NCI-H2171 (cell line): Measurements from ENCODE around the gene ZNF451.

Source experiments
- DNase-seq: peaks from one replicate; lab custom pipeline; 2025; lab: John Stamatoyannopoulos, UW

ZNF451 gene

GRCh38 chr6:57147955-57148858 is 58.2 kb downstream of the ZNF451 start:
- DNase-seq: no peak

GRCh38 chr6:57158658-57159057 is 68.7 kb downstream of the ZNF451 start:
- no peak for DNase-seq

DNA sequence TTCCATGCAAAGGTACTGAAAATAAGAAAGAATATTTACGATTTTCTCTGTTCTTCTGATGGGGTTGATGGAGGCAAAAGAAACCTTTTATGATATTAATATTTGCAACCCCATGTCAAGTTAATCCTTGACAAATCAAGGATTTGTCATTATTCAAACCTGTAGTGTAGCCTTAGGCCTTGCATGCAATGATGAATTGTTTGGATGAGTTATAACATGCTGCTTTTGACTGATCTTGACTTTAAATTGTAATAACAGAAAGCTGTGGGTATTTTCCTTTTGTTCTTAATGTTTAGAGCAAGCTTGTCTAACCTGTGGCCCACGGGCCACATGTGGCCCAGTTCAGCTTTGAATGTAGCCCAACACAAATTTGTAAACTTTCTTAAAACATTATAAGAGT is 69.1 kb downstream of the ZNF451 start:
- DNase-seq: no peak

DNA sequence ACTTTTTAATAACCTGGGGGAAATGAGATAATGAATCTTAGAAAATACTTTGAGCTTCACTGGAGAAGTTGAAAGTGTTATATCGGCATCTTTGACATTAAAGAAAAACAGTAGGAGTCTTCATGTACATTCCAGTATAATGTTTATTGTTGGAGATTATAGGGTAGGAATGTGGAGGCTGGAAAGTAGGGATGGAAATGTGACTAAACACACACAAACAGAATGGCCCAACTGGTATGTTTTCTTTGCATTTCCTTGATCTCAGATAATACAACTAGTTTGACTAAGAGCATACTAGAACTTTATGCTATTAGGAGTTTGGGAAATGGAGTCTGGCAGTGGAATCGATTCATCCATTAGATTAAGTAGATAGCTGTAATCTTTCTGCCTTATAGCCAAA is 72.0 kb downstream of the ZNF451 start:
- DNase-seq: no peak

- DNase-seq: no peak
Measured at GRCh38 chr6:57162516-57162915, 72.5 kb downstream of the ZNF451 start.

DNA sequence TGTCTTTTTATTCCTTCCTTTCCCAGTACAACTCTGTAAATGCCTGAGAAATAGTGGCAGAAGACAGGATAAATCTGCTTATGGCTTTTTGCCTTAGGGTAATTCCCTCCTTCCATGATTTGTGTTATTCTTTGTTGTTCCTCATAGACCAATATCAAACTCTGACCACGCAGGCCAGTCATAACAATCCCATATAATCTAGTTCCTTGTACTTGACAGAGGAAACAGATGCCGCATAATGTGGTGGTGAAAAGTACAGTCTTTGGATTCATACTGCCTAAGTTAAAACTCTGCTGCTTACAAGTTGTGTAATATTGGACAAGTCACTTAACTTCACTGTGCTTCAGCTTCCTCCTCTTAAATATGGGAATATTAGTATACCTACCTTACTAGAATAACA is 74.0 kb downstream of the ZNF451 start:
- DNase-seq: no peak

DNA sequence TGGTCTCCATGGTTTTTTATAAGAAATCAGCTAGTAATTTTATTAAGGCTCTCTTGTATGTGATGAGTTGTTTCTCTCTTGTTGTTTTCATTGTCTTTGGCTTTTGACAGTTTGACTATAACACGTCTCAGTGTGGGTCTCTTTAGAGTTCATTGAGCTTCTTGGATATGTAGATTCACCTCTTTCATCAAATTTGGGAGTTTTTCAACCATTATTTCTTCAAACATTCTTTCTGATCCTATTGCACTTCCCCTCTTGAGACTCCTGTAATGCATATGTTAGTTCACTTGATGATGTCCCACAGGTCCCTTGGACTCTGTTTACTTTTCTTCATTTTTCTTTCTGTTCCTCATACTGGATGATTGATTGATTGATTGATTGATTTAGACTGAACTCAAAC is 75.1 kb downstream of the ZNF451 start:
- no peak for DNase-seq

- DNase-seq: peak; percentile 63
Measured at GRCh38 chr6:57172136-57173055, 82.4 kb downstream of the ZNF451 start, which contains the start of gene BAG2. BAG2 (plus strand) TSS chr6:57172326; CDS start chr6:57172698, 372 bp downstream.

GRCh38 chr6:57173056-57173885 is 83.3 kb downstream of the ZNF451 start:
- peak; percentile 0 for DNase-seq

- DNase-seq: no peak
Measured at GRCh38 chr6:57173886-57174510, 84.0 kb downstream of the ZNF451 start.

- no peak for DNase-seq
Measured at GRCh38 chr6:57174511-57174907, 84.5 kb downstream of the ZNF451 start.

GRCh38 chr6:57177545-57178265 is 87.7 kb downstream of the ZNF451 start:
- DNase-seq: no peak

- DNase-seq: no peak
Measured at GRCh38 chr6:57180596-57180995, 90.6 kb downstream of the ZNF451 start.

GRCh38 chr6:57182017-57182432 is 92.0 kb downstream of the ZNF451 start:
- DNase-seq: no peak

- no peak for DNase-seq
Measured at GRCh38 chr6:57183336-57183735, 93.3 kb downstream of the ZNF451 start.

- no peak for DNase-seq
Measured at GRCh38 chr6:57190140-57190539, 100.2 kb downstream of the ZNF451 start.

DNA sequence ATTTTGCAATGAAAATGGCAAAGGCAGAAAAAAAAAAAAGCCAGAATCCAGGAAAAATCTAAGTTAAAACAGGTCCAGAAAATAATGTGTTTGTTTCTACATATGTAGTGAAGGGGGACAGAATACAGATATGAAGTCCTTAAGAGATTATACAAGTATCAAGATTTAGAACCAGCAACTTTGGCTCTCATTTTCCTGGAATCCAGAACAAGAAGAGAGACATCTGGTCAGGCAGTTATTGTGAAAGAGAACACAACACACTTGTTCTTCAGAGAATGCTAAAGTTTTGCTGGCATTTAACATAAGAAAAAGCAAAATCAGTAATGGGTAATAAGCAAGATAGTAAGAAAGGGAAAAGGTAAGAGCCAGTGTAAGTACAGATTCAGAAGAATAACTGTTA is 103.2 kb downstream of the ZNF451 start:
- no peak for DNase-seq

DNA sequence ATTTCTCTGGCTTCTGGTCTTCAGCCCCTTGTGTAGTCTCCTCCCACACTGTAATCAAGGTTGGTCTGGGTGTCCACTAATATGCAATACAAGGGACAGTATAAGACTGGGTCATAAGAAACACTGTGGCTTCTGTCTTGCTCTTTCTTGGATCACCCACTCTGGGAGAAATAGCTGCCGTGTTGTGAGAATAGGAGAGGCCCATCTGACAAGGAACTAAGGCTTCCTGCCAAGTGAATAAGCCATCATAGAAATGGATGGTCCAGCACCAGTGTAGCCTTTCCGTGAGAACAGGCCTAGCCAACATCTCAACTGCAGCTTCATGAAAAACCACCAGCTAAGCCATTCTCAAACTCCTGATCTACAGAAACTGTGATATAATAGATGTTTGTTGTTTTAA is 105.5 kb downstream of the ZNF451 start:
- no peak for DNase-seq

DNA sequence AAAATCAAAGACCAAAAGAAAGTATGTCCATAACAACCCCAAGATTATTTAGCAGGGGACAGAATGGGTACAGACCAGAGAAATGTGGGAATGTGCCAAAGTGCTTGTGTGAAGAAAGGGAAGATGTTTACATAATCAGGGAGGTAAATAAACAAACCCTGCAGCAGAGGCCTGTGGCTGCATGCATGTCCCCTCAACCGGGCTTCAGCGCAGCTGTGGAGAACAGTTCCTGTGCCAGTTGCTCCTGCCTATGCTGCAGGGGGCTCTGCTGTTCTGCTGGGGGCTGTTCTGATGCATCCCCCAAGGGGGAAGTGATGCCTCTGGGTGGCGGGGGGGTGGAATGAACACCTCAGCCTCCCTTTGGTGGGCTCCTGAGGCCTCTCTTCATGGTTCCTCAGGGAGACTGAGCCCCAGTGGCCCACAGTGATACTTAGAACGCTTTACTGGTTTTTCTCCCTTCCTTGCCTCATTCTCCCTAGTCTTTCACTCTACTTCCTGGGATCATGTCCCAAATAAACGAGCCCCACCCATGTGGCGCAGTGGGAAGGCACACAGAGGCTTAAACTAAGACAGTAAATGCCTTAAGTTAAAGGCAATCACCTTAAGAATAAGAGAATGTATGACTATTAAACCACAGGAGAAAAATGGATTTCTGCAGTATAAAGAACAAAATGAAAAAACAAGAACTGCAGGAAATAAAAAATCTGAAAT is 109.1 kb downstream of the ZNF451 start:
- DNase-seq: no peak

DNA sequence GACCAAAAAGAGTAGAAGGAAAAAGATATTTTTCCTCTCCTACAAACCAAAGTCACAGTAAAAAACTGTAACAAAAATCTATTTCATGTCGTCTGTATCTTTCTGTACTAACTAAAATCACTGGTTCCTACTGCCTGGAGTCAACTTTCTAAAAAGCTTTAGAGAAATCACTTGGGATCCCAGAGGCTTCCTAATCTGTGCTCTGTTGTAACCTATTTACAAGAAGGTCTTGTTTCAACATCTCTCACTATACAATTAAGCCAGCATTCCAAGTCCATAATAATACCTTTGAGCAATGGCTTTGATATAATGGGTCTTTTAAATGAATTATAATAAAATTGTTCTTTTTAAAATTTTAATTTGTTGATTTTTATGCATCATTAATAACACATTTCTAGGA is 111.7 kb downstream of the ZNF451 start:
- DNase-seq: no peak
